ENCODE results near the gene TMA7. TPM values are rescaled to one million over a fixed set of nuclear protein-coding genes. Genes with fewer than 3 reads are reported as not detected.

Gene TMA7
- total and polyA plus RNA-seq, 2 of the 13 experiments (the other 11 are each of a cell fraction or from before 2014, with no cell fraction given) = 100 to 486 TPM

GRCh38 chr3:48435774-48436476 is 4.1 kb upstream of the TMA7 start (continued):
- TF ChIP-seq DZIP1 (CRISPR knock-in tag; IDR thresholded peaks at IDR 0.05) = no peak
- no peak for TF ChIP-seq SMARCE1 (IDR thresholded peaks at IDR 0.05; ENCODE audit: borderline replicate concordance)
- TF ChIP-seq ZNF770 (CRISPR knock-in tag; IDR thresholded peaks at IDR 0.05) = no peak
- TF ChIP-seq HNRNPLL (IDR thresholded peaks at IDR 0.05; ENCODE audit: low read depth, low read length, poor library complexity, severe bottlenecking) = no peak
- TF ChIP-seq KDM4B (CRISPR knock-in tag; IDR thresholded peaks at IDR 0.05) = peak; percentile 54; the same call in 1 of the 2 replicates
- TF ChIP-seq PATZ1 (CRISPR knock-in tag; IDR thresholded peaks at IDR 0.05) = peak; percentile 51
- 0 out of 2 replicates have a peak, but pooled peaks have one; percentile 9 for TF ChIP-seq ZFY (CRISPR knock-in tag; IDR thresholded peaks at IDR 0.05)
- no peak for TF ChIP-seq NFIB (CRISPR knock-in tag; IDR thresholded peaks at IDR 0.05; ENCODE audit: borderline replicate concordance)
- TF ChIP-seq ZFYVE20 (CRISPR knock-in tag; IDR thresholded peaks at IDR 0.05; ENCODE audit: borderline replicate concordance, low read depth) = no peak
- TF ChIP-seq SOX5 (CRISPR knock-in tag; IDR thresholded peaks at IDR 0.05; ENCODE audit: borderline replicate concordance) = peak; percentile 47; the same call in 1 of the 2 replicates
- no peak for TF ChIP-seq MNT (IDR thresholded peaks at IDR 0.05)
- no peak for TF ChIP-seq ZNF883 (CRISPR knock-in tag; IDR thresholded peaks at IDR 0.05; ENCODE audit: not compliant biosample characterization)
- TF ChIP-seq PRDM15 (CRISPR knock-in tag; IDR thresholded peaks at IDR 0.05) = no peak
- TF ChIP-seq EZH2 (conservative IDR thresholded peaks at IDR 0.05; ENCODE audit: low read depth, low read length) = no peak
- TF ChIP-seq ERF (CRISPR knock-in tag; IDR thresholded peaks at IDR 0.05) = peak; percentile 60; the same call in 1 of the 2 replicates
- TF ChIP-seq ARHGAP35 (CRISPR knock-in tag; IDR thresholded peaks at IDR 0.05; ENCODE audit: borderline replicate concordance) = no peak
